Fibroblast of lung (primary cell): ENCODE data around the gene CNTF.

ENCODE experiments used
- EZH2 ChIP-seq: IDR thresholded peaks from 2 replicates; pipeline ENCODE4 v1.5.1; 2012; ENCODE audit warnings: low read length, control low read depth, mild to moderate bottlenecking; ENCODE audit errors: missing control alignments
- TF ChIP-seq, protein P1 (sequence below), 2 donors: IDR thresholded peaks in 1 of 2; conservative IDR thresholded peaks in 1 of 2; 1 replicate in 1 of 2; 2 replicates in 1 of 2; pipeline ENCODE4 v1.5.1; 2011 to 2012; ENCODE audit warnings: low read length in 2 of 2, control low read depth in 1 of 2, inconsistent platforms in 1 of 2, low read depth in 1 of 2, mild to moderate bottlenecking in 1 of 2

DNA sequence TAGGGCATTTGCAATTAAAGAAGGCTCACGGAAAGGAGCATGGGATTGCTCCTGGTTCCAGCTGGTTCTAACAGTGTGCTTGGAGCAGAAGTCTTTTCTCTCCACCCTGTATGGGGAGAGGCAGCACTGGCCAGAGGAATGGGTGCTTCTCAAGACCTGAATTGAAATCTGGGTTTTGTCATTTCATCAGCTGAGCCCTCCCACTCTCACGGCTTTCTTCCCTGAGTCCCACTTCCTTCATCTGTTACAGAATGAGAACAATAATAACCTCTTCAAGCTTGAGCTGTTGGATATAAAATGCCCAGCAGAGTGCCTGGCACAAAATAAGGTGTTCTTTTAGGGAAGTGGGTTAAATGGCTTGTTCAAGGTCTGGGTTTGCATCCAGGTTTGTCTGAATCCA, 17.2 kb downstream of the CNTF start:
- TF ChIP-seq, protein P1, sequence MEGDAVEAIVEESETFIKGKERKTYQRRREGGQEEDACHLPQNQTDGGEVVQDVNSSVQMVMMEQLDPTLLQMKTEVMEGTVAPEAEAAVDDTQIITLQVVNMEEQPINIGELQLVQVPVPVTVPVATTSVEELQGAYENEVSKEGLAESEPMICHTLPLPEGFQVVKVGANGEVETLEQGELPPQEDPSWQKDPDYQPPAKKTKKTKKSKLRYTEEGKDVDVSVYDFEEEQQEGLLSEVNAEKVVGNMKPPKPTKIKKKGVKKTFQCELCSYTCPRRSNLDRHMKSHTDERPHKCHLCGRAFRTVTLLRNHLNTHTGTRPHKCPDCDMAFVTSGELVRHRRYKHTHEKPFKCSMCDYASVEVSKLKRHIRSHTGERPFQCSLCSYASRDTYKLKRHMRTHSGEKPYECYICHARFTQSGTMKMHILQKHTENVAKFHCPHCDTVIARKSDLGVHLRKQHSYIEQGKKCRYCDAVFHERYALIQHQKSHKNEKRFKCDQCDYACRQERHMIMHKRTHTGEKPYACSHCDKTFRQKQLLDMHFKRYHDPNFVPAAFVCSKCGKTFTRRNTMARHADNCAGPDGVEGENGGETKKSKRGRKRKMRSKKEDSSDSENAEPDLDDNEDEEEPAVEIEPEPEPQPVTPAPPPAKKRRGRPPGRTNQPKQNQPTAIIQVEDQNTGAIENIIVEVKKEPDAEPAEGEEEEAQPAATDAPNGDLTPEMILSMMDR (conservative IDR thresholded peaks at IDR 0.05 in 1 of 2, IDR thresholded peaks at IDR 0.05 in 1 of 2; ENCODE audit: low read depth in 1 of 2, low read length in 2 of 2), result no peak
- no peak for TF ChIP-seq EZH2
